HG02759 (cell line): ENCODE data around the gene PAX2.

ENCODE experiments used
- ATAC-seq: cut with Tn5 transposase; IDR thresholded peaks from one replicate; pipeline ENCODE4 v1.9.1; 2021; ENCODE audit warnings: mild to moderate bottlenecking, moderate library complexity; ENCODE audit not compliant: unreplicated experiment

PAX2 gene

GRCh38 chr10:100723770-100724530, 21.4 kb upstream of the PAX2 start:
- no peak for ATAC-seq

DNA sequence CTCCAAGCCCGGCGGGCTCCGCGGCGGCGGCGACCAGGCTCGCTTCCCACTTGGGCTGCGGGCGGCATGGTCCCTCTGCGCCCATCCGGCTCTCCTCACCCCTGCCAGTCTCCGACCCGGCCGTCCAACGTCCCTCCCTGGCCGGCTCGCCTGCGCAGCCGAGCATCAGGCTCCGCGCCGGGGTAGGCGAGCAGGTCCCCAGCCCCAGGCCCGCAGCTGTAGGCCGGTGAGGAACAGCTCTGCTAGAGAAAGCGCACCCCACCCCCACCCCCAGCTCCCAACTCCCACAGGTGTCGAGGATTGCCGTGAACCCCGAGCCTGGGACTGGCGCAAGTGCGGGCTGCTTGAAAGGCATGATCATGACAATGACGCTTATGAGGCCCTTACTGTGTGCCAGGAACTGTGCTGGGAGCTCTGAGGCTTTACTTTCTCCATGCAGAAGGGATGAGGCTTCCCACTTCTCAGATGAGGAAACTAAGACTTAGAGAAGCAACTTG, 20.8 kb upstream of the PAX2 start:
- ATAC-seq = no peak

- no peak for ATAC-seq
Observed at GRCh38 chr10:100725071-100725471, 20.3 kb upstream of the PAX2 start.

GRCh38 chr10:100725869-100726426, 19.4 kb upstream of the PAX2 start:
- no peak for ATAC-seq

DNA sequence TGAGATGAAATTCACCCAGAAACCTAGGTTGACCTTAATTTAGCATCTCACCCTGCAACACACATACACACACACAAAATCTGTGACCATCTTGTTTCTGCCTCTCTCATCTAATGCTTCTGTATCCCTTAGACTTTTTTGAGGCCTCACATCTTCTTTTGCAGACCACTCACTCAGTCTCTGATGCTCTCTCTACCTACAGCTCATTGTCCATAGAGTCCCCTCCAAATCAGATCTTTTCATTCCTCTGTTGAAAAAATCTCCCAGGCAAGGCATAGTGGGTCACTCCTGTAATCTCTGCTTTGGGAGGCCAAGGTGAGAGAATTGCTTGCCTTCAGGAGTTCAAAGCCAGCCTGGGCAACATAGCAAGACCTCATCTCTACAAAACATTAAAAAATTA, 17.6 kb upstream of the PAX2 start:
- ATAC-seq = no peak

GRCh38 chr10:100728928-100729861, 16.2 kb upstream of the PAX2 start:
- no peak for ATAC-seq

GRCh38 chr10:100729862-100730724, 15.3 kb upstream of the PAX2 start:
- ATAC-seq = no peak

DNA sequence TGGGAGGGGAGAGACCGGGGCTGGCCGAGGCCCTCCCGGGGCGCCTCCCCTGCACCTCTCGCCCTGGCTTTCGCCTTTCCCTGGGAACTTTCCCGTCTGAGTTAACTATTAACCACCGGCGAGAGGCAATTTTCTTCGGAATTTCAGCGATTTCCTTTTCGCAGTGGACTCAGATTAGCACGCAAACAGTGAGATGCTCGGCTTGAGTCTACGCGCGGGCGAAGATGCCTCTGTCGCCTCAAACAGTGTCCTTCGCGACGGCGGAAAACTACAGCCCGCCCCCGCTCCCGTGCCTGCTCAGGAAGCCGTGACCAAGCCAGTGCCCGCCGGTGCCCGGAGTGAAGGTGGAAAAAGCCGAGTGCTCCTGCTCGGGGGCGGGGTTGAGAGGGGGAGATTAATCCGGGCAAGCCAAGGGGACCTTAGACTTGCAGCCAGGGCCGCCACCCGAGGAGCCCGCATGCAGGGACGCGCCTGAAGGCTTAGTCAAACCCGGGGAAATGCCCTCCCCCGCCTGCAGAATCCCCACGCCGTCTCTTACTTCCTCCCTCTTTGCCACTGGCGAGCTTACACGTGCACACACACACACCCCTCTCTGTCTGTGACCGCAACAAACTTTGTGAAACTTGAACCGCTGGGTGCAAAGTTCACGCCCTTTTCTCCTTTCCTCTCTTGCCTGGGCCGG, 14.5 kb upstream of the PAX2 start:
- peak; percentile 80 for ATAC-seq

- ATAC-seq = peak; percentile 16
Observed at GRCh38 chr10:100731407-100732240, 13.8 kb upstream of the PAX2 start.

DNA sequence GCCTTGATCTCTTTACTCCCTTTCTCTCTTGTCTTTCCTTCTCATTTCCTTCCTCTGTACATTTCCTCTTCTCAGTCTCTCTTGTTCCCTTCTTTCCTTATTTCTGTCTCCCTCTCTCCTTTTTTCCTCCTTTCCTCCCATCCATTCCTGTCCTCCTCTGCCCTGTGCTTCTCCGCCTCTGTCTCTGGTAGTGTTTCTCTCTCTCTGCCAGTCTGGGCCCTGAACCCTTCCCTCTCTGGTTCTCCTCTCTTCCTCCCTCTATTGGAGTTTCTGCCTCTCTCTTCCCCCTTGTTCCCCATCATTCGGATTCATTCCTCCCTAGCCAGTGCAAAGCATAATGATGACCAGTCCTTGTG, 13.2 kb upstream of the PAX2 start:
- ATAC-seq = no peak

DNA sequence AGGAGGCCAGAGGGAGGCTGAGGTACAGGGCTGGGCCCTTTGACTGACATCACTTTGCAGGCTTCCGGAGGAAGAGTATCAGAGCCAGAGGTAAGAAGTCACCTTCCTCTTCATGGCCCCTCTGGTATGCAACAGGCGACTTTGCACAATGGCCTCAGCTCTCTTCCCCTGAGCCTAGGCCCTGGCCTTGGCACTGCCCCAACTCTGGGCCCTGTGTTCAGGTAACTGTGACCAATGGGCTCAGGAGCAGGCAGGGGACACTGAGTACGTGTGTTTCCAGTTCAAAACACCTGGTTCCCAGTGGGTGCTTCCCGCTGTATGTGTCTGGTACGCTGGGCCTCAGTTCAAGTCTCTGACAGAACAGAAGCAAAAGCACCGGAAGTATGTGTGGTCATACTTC, 12.1 kb upstream of the PAX2 start:
- no peak for ATAC-seq

- no peak for ATAC-seq
Observed at GRCh38 chr10:100734295-100735086, 10.9 kb upstream of the PAX2 start.

GRCh38 chr10:100735087-100735336, 10.4 kb upstream of the PAX2 start:
- no peak for ATAC-seq

DNA sequence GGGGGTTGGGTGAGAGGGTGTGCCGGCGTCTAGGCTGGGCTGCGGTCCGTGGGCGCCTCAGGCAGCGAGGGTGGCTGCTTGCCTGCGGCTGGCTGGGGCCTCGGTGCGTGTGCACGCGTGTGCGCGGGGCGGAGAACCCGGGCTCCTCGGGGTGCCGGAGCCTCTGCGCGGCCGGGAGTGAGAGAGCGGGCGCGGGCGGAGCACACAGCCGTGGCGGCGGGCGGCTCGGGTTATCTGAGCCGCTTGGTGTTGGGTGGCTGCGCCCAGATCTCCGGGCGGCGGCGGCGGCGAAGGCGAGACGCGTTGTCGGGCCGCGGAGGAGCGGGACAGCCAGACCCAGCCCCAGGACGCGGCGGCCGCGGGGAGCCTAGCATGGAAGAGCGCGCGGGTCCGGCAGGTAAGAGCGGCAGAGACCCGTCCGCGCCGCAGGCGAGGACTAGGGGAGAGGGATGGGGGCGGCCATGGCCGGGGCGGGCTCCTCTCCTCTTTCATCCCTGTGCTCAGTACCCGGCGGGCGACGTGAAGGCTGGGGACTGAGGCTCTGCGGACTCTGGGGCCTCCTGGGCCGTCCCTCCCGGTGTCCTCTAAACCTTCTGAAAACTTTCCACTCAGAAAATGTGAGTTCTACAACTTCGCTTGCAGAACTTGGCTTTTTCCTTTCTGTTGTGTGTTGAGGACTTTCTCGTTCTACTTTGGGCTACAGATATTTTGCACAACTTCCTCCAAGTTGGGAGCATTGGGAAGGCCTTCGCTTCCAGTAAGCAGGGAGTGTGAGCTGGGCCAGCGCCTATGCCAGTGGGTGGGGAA, 9.8 kb upstream of the PAX2 start:
- no peak for ATAC-seq

DNA sequence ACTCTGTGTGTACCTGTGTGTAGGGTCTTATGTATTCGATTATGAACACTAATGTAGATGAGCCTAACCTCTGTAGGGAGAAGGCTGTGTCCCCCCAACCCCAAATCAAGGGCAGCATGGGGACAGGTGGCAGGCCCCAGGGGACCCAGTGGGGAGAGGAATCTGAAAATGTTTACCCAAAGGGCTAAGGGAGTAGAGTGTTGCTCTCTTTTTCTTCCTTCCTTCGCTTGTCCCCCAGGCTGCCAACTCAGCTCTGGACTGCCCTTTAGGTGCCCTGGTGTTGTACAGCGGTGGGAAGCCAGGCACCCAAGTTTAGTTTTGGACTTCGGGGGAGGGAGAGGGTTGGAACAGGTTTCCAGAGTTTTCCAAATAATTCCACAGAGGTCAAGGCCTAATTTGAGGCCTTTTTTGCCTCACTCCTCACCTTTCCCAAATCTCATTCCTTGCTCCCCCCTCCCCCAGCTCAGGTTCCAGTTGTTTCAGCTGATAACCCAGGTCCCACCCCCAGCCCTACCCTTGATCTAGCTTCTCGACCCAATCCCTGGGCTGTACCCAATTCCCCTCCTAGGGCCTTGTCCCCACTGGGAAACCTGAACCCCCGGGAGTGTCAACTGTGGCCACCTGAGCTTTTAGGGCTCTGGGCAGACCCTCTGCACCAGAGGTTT, 9.1 kb upstream of the PAX2 start:
- no peak for ATAC-seq

- no peak for ATAC-seq
Observed at GRCh38 chr10:100736809-100737354, 8.5 kb upstream of the PAX2 start.
